ENCODE results near the gene CHRDL2. TPM values are rescaled to one million over a fixed set of nuclear protein-coding genes. Genes with fewer than 3 reads are reported as not detected.

The CHRDL2 gene
- total and polyA plus RNA-seq, 9 donors: 0.22 to 12.3 (median 2.7) TPM; not detected in 4

- Histone ChIP-seq H3K36me3 (no peaks in the 10 kb centered on the region), H3K27me3 (no peaks in the 10 kb centered on the region), H3K4me3 (peak overlapping the region; percentile 35), H3K9me3 (no peaks in the 10 kb centered on the region), H3K27ac (peak overlapping the region; percentile 0 to 70), H3K4me1 (ENCODE audit: insufficient read depth) (peaks cover 2% of the 10 kb centered on the region)
- WGBS, 3 donors: 84 to 91% (median 89%) methylated on average over 14 of the region's 14 CpGs
- intact Hi-C loops (cut with DNase I): no loop called here
- peak in 2 of 5 donors; percentile 23 to 30 for DNase-seq
- TF ChIP-seq CTCF (IDR thresholded peaks at IDR 0.05): no peak
- no peak for TF ChIP-seq EP300 (IDR thresholded peaks at IDR 0.05)
- no peak for TF ChIP-seq POLR2A (IDR thresholded peaks at IDR 0.05)
These were observed 48.4 kb downstream of the CHRDL2 start for GRCh38 chr11:74682731-74683278.

GRCh38 chr11:74681686-74682651, 49.3 kb downstream of the CHRDL2 start:
- Histone ChIP-seq H3K36me3 (no peaks in the 10 kb centered on the region), H3K9me3 (no peaks in the 10 kb centered on the region), H3K4me3 (no peak overlapping the region), H3K27me3 (no peaks in the 10 kb centered on the region), H3K4me1 (ENCODE audit: insufficient read depth) (peaks cover 4% of the 10 kb centered on the region), H3K27ac (peak overlapping the region in 1 of 2 donors; percentile 42)
- intact Hi-C loops (cut with DNase I): no loop called here
- DNase-seq: peak in 4 of 5 donors; percentile 12 to 44 (median 28)
- WGBS, 3 donors: 53 to 65% (median 62%) methylated on average over 12 of the region's 12 CpGs
- TF ChIP-seq CTCF (IDR thresholded peaks at IDR 0.05) (no peak), POLR2A (IDR thresholded peaks at IDR 0.05) (no peak), EP300 (IDR thresholded peaks at IDR 0.05) (no peak)

- no peak overlapping the region for H3K27ac ChIP-seq
- 89 to 90% (median 90%) methylated on average over 18 of the region's 18 CpGs for WGBS, 3 donors
- intact Hi-C loops (cut with DNase I): no loop called here
- H3K4me3 ChIP-seq: no peak overlapping the region
- H3K4me1 ChIP-seq (ENCODE audit: insufficient read depth): peaks cover 4% of the 10 kb centered on the region
- TF ChIP-seq CTCF (IDR thresholded peaks at IDR 0.05) (no peak), EP300 (IDR thresholded peaks at IDR 0.05) (no peak), POLR2A (IDR thresholded peaks at IDR 0.05) (no peak)
- H3K9me3 ChIP-seq: no peaks in the 10 kb centered on the region
- peak in 4 of 5 donors; percentile 25 to 54 (median 39) for DNase-seq
- H3K36me3 ChIP-seq: no peaks in the 10 kb centered on the region
- no peaks in the 10 kb centered on the region for H3K27me3 ChIP-seq
These were observed 50.3 kb downstream of the CHRDL2 start for GRCh38 chr11:74680703-74681531.

GRCh38 chr11:74680035-74680671, 51.1 kb downstream of the CHRDL2 start:
- Histone ChIP-seq H3K27ac (no peak overlapping the region), H3K27me3 (no peaks in the 10 kb centered on the region), H3K4me1 (ENCODE audit: insufficient read depth) (peaks cover 4% of the 10 kb centered on the region), H3K4me3 (no peak overlapping the region), H3K36me3 (no peaks in the 10 kb centered on the region), H3K9me3 (no peaks in the 10 kb centered on the region)
- TF ChIP-seq CTCF (IDR thresholded peaks at IDR 0.05) (no peak), POLR2A (IDR thresholded peaks at IDR 0.05) (no peak), EP300 (IDR thresholded peaks at IDR 0.05) (no peak)
- peak in 3 of 5 donors; percentile 8 to 17 (median 14) for DNase-seq
- WGBS, 3 donors: 88 to 97% (median 91%) methylated on average over 9 of the region's 9 CpGs
- intact Hi-C loops (cut with DNase I): no loop called here

Measured in ovary (tissue), 9 donors.